Measurements from ENCODE around the gene RAPGEF2.
"Not testable (repeated sequence)": the region's sequence is repeated elsewhere in the genome, so short reads cannot be mapped to it uniquely, and the experiment has no call there.

The RAPGEF2 gene

GRCh38 chr4:159283696-159284095 is 180.8 kb downstream of the RAPGEF2 start:
- DNase-seq = no peak

GRCh38 chr4:159284113-159284512 is 181.2 kb downstream of the RAPGEF2 start:
- no peak for DNase-seq

- no peak for DNase-seq
Measured at GRCh38 chr4:159284733-159285132, 181.9 kb downstream of the RAPGEF2 start.

GRCh38 chr4:159287767-159288166 is 184.9 kb downstream of the RAPGEF2 start:
- no peak for DNase-seq

GRCh38 chr4:159289682-159290081 is 186.8 kb downstream of the RAPGEF2 start:
- DNase-seq = no peak

GRCh38 chr4:159290321-159291030 is 187.6 kb downstream of the RAPGEF2 start:
- no peak for DNase-seq

- DNase-seq = no peak
Measured at GRCh38 chr4:159291176-159291575, 188.3 kb downstream of the RAPGEF2 start.

- DNase-seq = no peak
Measured at GRCh38 chr4:159292137-159292896, 189.4 kb downstream of the RAPGEF2 start.

- no peak for DNase-seq
Measured at GRCh38 chr4:159293811-159294515, 191.1 kb downstream of the RAPGEF2 start.

GRCh38 chr4:159296061-159296460 is 193.2 kb downstream of the RAPGEF2 start:
- no peak for DNase-seq

- no peak for DNase-seq
Measured at GRCh38 chr4:159297091-159297490, 194.2 kb downstream of the RAPGEF2 start.

- DNase-seq = no peak
Measured at GRCh38 chr4:159298502-159298901, 195.6 kb downstream of the RAPGEF2 start.

GRCh38 chr4:159303435-159303834 is 200.6 kb downstream of the RAPGEF2 start:
- DNase-seq = no peak

- no peak for DNase-seq
Measured at GRCh38 chr4:159305129-159305528, 202.2 kb downstream of the RAPGEF2 start.

- no peak for DNase-seq
Measured at GRCh38 chr4:159307929-159308328, 205.1 kb downstream of the RAPGEF2 start.

- DNase-seq = no peak
Measured at GRCh38 chr4:159308566-159309340, 205.9 kb downstream of the RAPGEF2 start.

GRCh38 chr4:159312236-159312635 is 209.4 kb downstream of the RAPGEF2 start:
- DNase-seq = no peak

- DNase-seq = not testable (repeated sequence)
Measured at GRCh38 chr4:159315879-159316278, 213.0 kb downstream of the RAPGEF2 start.

GRCh38 chr4:159317203-159317602 is 214.3 kb downstream of the RAPGEF2 start:
- DNase-seq = no peak

- DNase-seq = no peak
Measured at GRCh38 chr4:159319027-159319426, 216.1 kb downstream of the RAPGEF2 start.

GRCh38 chr4:159326480-159326879 is 223.6 kb downstream of the RAPGEF2 start:
- no peak for DNase-seq

- DNase-seq = no peak
Measured at GRCh38 chr4:159328766-159329165, 225.9 kb downstream of the RAPGEF2 start.

GRCh38 chr4:159334461-159334860 is 231.6 kb downstream of the RAPGEF2 start:
- DNase-seq = no peak
